Endothelial cell of umbilical vein (primary cell): ENCODE data around the gene PIGB. TPM values are rescaled to one million over a fixed set of nuclear protein-coding genes. Genes with fewer than 3 reads are reported as not detected.
A peak's percentile ranks its signal among the peaks of the same experiment; 100 is the strongest.

Experiments used
- BruUV-seq: library from RNA; stranded (reverse); fragments of 400-500 nt; replicated peaks from 2 replicates; lab custom pipeline; 2021; lab: Mats Ljungman, UMichigan
- CTCF ChIA-PET: fragments of 300-600, 350-600 bp; sonication (Branson Sonifier 250); formaldehyde crosslinking; loops from one replicate; lab custom pipeline; 2021; ENCODE audit warnings: antibody characterized with exemption, inconsistent platforms; lab: Charles Lee
- POLR2A ChIA-PET: fragments of 300-600, 350-600 bp; sonication (Branson Sonifier 250); formaldehyde crosslinking; loops from one replicate; lab custom pipeline; 2021; ENCODE audit warnings: antibody characterized with exemption, inconsistent platforms; lab: Charles Lee
- DNase-seq: peaks from one replicate; pipeline ENCODE4 v3.0.0-alpha.2; 2011; ENCODE audit warnings: low read depth, low spot score
- FAIRE-seq: peaks from 2 replicates; lab custom pipeline; 2011; peaks lifted over from hg19 to GRCh38; lab: Jason Lieb, UNC
- H2AFZ ChIP-seq: 2 replicates; pipeline ENCODE4 v1.6.0; 2012; ENCODE audit warnings: low read depth, low read length, control low read depth, inconsistent platforms
- H3K27ac ChIP-seq: 2 replicates; pipeline ENCODE4 v1.5.1; 2011; ENCODE audit warnings: low read depth, mild to moderate bottlenecking, control low read depth, low read length, moderate library complexity; ENCODE audit not compliant: insufficient read depth
- H3K27me3 ChIP-seq, 2 experiments: 2 replicates each; pipeline versions ENCODE4 v1.6.0 to v1.6.1; 2011; ENCODE audit warnings: low read length in 2 of 2, mixed read lengths in 1 of 2; ENCODE audit not compliant: control insufficient read depth in 2 of 2, insufficient read depth in 2 of 2
- H3K36me3 ChIP-seq, 2 experiments: 2 replicates in 1 of 2; 3 replicates in 1 of 2; pipeline ENCODE4 v1.5.1; 2011; ENCODE audit warnings: low read length in 2 of 2, mild to moderate bottlenecking in 1 of 2, moderate library complexity in 1 of 2; ENCODE audit not compliant: control insufficient read depth in 2 of 2, insufficient read depth in 2 of 2; ENCODE audit errors: extremely low read depth in 1 of 2
- H3K4me1 ChIP-seq: 3 replicates; pipeline ENCODE4 v1.5.1; 2011; ENCODE audit warnings: mild to moderate bottlenecking, low read length; ENCODE audit not compliant: control insufficient read depth, insufficient read depth; ENCODE audit errors: extremely low read depth
- H3K4me2 ChIP-seq: 2 replicates; pipeline ENCODE4 v1.6.1; 2011; ENCODE audit warnings: low read length, control low read depth, mixed read lengths; ENCODE audit not compliant: insufficient read depth
- H3K4me3 ChIP-seq, 3 experiments: fragments of 200-600 bp in 1 of 3; sonication (generic), shearing (Covaris generic) in 1 of 3; replicated peaks in 1 of 3; 2 replicates each; pipeline ENCODE4 v1.5.1; 2011 to 2016; ENCODE audit warnings: control low read depth in 3 of 3, low read length in 3 of 3, mild to moderate bottlenecking in 2 of 3, inconsistent platforms in 1 of 3, low read depth in 1 of 3, moderate library complexity in 1 of 3; ENCODE audit not compliant: insufficient read depth in 1 of 3
- H3K79me2 ChIP-seq: 2 replicates; pipeline ENCODE4 v1.6.0; 2012; ENCODE audit warnings: low read length, inconsistent platforms; ENCODE audit not compliant: control insufficient read depth, insufficient read depth
- H3K9ac ChIP-seq: replicated peaks from 2 replicates; pipeline ENCODE3; 2011; ENCODE audit warnings: low read length, control low read depth; ENCODE audit not compliant: insufficient read depth; ENCODE audit errors: extremely low read depth
- H3K9me1 ChIP-seq: replicated peaks from 3 replicates; pipeline ENCODE4 v1.6.0; 2011; ENCODE audit warnings: mild to moderate bottlenecking, low read length; ENCODE audit not compliant: control insufficient read depth, insufficient read depth; ENCODE audit errors: extremely low read depth
- H3K9me3 ChIP-seq: replicated peaks from 2 replicates; pipeline ENCODE4 v1.5.1; 2012; ENCODE audit warnings: low read length, inconsistent platforms; ENCODE audit not compliant: control insufficient read depth, insufficient read depth
- H4K20me1 ChIP-seq: replicated peaks from 2 replicates; pipeline ENCODE3; 2011; ENCODE audit warnings: mild to moderate bottlenecking, low read length; ENCODE audit not compliant: control insufficient read depth, insufficient read depth; ENCODE audit errors: extremely low read depth
- EZH2 ChIP-seq: IDR thresholded peaks from 2 replicates; pipeline ENCODE4 v1.6.1; 2012; ENCODE audit warnings: borderline replicate concordance, low read depth, mild to moderate bottlenecking, moderate library complexity, low read length, inconsistent platforms; ENCODE audit not compliant: severe bottlenecking
- FOS ChIP-seq: IDR thresholded peaks from 2 replicates; pipeline ENCODE4 v1.6.1; 2011; ENCODE audit warnings: mild to moderate bottlenecking, low read length, moderate library complexity, borderline replicate concordance; ENCODE audit not compliant: insufficient read depth
- GATA2 ChIP-seq: IDR thresholded peaks from 2 replicates; pipeline ENCODE4 v1.7.0; 2011; ENCODE audit warnings: low read depth, mild to moderate bottlenecking, moderate library complexity, mixed read lengths, low read length; ENCODE audit not compliant: insufficient read length, insufficient read depth
- JUN ChIP-seq: IDR thresholded peaks from 2 replicates; pipeline ENCODE4 v1.6.1; 2011; ENCODE audit warnings: borderline replicate concordance, low read depth; ENCODE audit not compliant: insufficient read length, insufficient read depth
- MYC ChIP-seq: IDR thresholded peaks from one replicate; pipeline ENCODE4 v1.6.1; 2011; ENCODE audit warnings: mild to moderate bottlenecking, low read depth, low read length
- POLR2A ChIP-seq: IDR thresholded peaks from 2 replicates; pipeline ENCODE4 v1.6.1; 2012; ENCODE audit warnings: low read depth, mild to moderate bottlenecking, control low read depth, low read length
- dilution Hi-C: fragments of 300-500 bp; cut with MboI; formaldehyde crosslinking; loops from one replicate; pipeline ENCODE4 v1.15.0; 2019; ENCODE audit warnings: low sequenced_read_pairs; ENCODE audit not compliant: extremely low pct_ligation_motif_present
- intact Hi-C: fragments of 100-400 bp; cut with micrococcal nuclease; formaldehyde crosslinking; loops from one replicate; pipeline ENCODE4 v1.10.0; 2022
- polyA plus RNA-seq, 4 experiments: library from polyadenylated mRNA; depleted of rRNA in 3 of 4; stranded (reverse) in 3 of 4; unstranded in 1 of 4; fragments of >200 nt; gene quantifications; 2 replicates each; pipeline versions ENCODE4 v1.2.1 to v1.2.3, GENCODE V29; 2011 to 2012; ENCODE audit warnings: missing spikeins in 1 of 4
- total RNA-seq: library from RNA; stranded (reverse); gene quantifications from 2 replicates; pipeline ENCODE4 v1.2.3, GENCODE V29; 2021
- TF ChIP-seq, protein P1 (sequence below), 2 donors: IDR thresholded peaks; 1 replicate in 1 of 2; 2 replicates in 1 of 2; pipeline ENCODE4 v1.5.1; 2011; ENCODE audit warnings: low read length in 2 of 2, mild to moderate bottlenecking in 2 of 2, moderate library complexity in 2 of 2, control low read depth in 1 of 2, inconsistent platforms in 1 of 2, low read depth in 1 of 2; ENCODE audit not compliant: insufficient read depth in 1 of 2; ENCODE audit errors: extremely low read depth in 1 of 2

Gene PIGB
- total and polyA plus RNA-seq, 2 donors (not counting 3 experiments of a cell fraction or from before 2014, with no cell fraction given), result 14.1 to 23.9 TPM

DNA sequence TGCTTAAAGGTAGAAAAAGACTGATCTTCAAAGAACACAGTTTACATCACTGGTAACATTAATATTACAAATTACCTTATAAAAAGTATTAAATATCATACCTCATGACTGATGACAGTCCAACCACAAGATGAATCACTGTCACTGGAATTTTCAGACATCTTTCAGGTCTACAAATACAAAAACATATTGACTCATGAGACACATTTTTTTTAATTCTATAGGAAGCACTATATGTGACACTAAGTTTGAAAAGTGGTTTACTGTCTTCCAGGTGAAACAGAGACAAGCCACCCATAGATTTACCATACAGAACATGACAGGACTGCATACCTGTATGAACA is 70.2 kb downstream of the PIGB start:
- intact Hi-C loops (no loop called here), dilution Hi-C loops (no loop called here)
- Histone ChIP-seq H3K9me3 (no peaks in the 10 kb centered on the region), H3K27ac (no peak overlapping the region), H2AFZ (no peak overlapping the region), H3K36me3 (peaks cover 2 to 3% of the 10 kb centered on the region in 2 experiments), H3K9me1 (no peaks in the 10 kb centered on the region), H3K9ac (no peak overlapping the region), H3K79me2 (no peaks in the 10 kb centered on the region), H4K20me1 (no peaks in the 10 kb centered on the region), H3K27me3 (no peaks in the 10 kb centered on the region), H3K4me2 (no peak overlapping the region), H3K4me3 (no peak overlapping the region), H3K4me1 (no peaks in the 10 kb centered on the region)
- BruUV-seq, result no TSS peak
- DNase-seq (no peak), FAIRE-seq (no peak)
- TF ChIP-seq POLR2A (no peak), EZH2 (no peak), JUN (no peak), FOS (peak; percentile 33), GATA2 (no peak), MYC (no peak)
- TF ChIP-seq, protein P1, sequence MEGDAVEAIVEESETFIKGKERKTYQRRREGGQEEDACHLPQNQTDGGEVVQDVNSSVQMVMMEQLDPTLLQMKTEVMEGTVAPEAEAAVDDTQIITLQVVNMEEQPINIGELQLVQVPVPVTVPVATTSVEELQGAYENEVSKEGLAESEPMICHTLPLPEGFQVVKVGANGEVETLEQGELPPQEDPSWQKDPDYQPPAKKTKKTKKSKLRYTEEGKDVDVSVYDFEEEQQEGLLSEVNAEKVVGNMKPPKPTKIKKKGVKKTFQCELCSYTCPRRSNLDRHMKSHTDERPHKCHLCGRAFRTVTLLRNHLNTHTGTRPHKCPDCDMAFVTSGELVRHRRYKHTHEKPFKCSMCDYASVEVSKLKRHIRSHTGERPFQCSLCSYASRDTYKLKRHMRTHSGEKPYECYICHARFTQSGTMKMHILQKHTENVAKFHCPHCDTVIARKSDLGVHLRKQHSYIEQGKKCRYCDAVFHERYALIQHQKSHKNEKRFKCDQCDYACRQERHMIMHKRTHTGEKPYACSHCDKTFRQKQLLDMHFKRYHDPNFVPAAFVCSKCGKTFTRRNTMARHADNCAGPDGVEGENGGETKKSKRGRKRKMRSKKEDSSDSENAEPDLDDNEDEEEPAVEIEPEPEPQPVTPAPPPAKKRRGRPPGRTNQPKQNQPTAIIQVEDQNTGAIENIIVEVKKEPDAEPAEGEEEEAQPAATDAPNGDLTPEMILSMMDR (IDR thresholded peaks at IDR 0.05; ENCODE audit: extremely low read depth in 1 of 2, insufficient read depth in 1 of 2, low read depth in 1 of 2, low read length in 2 of 2), result no peak
- CTCF ChIA-PET, result interaction anchor here (2.6 kb wide), 1 partner anchor 50 kb away, joined by 8 read pairs; no protein-coding TSS in a partner anchor
- POLR2A ChIA-PET, result no interaction called here

DNA sequence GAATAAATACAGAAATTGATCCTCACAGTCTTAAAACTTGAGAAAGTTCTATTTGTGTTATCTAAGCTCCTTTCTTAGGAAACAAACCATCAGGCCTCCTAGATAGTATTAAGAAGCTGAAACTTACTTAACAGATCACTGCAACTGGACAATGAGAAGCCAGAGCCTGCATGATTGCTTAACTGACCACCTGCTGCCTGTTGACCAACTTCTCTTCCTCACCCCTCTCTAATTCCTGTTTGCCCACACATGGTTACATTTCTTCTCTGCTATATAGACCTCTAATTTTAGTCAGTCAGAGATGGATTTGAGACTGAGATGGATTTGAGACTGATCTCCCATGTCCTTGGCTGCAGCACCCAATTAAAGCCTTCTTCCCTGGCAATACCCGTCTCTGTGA is 75.7 kb downstream of the PIGB start:
- no peak for DNase-seq
- H3K9me3 ChIP-seq, result no peaks in the 10 kb centered on the region
- no peaks in the 10 kb centered on the region for H4K20me1 ChIP-seq
- no peaks in the 10 kb centered on the region for H3K36me3 ChIP-seq
- no peak for TF ChIP-seq JUN
- dilution Hi-C loops (no loop called here), intact Hi-C loops (no loop called here)
- H3K27ac ChIP-seq, result no peak overlapping the region
- H3K27me3 ChIP-seq, result no peaks in the 10 kb centered on the region
- no peak overlapping the region for H3K4me3 ChIP-seq
- POLR2A ChIA-PET, result no interaction called here
- H3K4me2 ChIP-seq, result no peak overlapping the region
- BruUV-seq, result no TSS peak
- no peaks in the 10 kb centered on the region for H3K4me1 ChIP-seq
- FAIRE-seq, result no peak
- H2AFZ ChIP-seq, result no peak overlapping the region
- CTCF ChIA-PET, result interaction anchor here (1.6 kb wide), 1 partner anchor 45 kb away, joined by 4 read pairs; no protein-coding TSS in a partner anchor
- H3K9ac ChIP-seq, result no peak overlapping the region
- H3K79me2 ChIP-seq, result no peaks in the 10 kb centered on the region
- H3K9me1 ChIP-seq, result no peaks in the 10 kb centered on the region
